GM12878 (cell line): Measurements from ENCODE around the gene TAPBPL. TPM values are rescaled to one million over a fixed set of nuclear protein-coding genes. Genes with fewer than 3 reads are reported as not detected.
A peak's percentile ranks its signal among the peaks of the same experiment; 100 is the strongest.

ENCODE experiments used
- CREM ChIP-seq: IDR thresholded peaks from 2 replicates; pipeline ENCODE4 v1.6.1; 2014; ENCODE audit warnings: antibody characterized with exemption, low read depth
- DPF2 ChIP-seq: fragments of 450-650 bp; IDR thresholded peaks from 2 replicates; pipeline ENCODE4 v1.6.1; 2017; ENCODE audit warnings: mild to moderate bottlenecking
- EGR1 ChIP-seq, 2 experiments: IDR thresholded peaks; 1 replicate in 1 of 2; 2 replicates in 1 of 2; pipeline ENCODE4 v1.6.1; 2011 to 2012; ENCODE audit warnings: low read depth in 2 of 2, low read length in 2 of 2, borderline replicate concordance in 1 of 2, mild to moderate bottlenecking in 1 of 2, moderate library complexity in 1 of 2
- FOXM1 ChIP-seq: IDR thresholded peaks from 2 replicates; pipeline ENCODE4 v1.6.1; 2012; ENCODE audit warnings: low read depth, mild to moderate bottlenecking, inconsistent platforms, low read length, moderate library complexity
- IKZF1 ChIP-seq: fragments of 450-650 bp; conservative IDR thresholded peaks from 2 replicates; pipeline ENCODE4 v1.6.1; 2017; ENCODE audit warnings: antibody characterized with exemption, mild to moderate bottlenecking
- NFYA ChIP-seq: IDR thresholded peaks from 2 replicates; pipeline ENCODE4 v1.6.1; 2011; ENCODE audit warnings: low read depth, mild to moderate bottlenecking, low read length, improper control_type of control experiment, borderline replicate concordance
- NFYB ChIP-seq: IDR thresholded peaks from 2 replicates; pipeline ENCODE4 v1.6.1; 2011; ENCODE audit warnings: low read depth, mild to moderate bottlenecking, low read length, improper control_type of control experiment, moderate library complexity; ENCODE audit not compliant: insufficient read depth
- NKRF ChIP-seq: fragments of 450-650 bp; conservative IDR thresholded peaks from 2 replicates; pipeline ENCODE4 v1.6.1; 2017; ENCODE audit warnings: mild to moderate bottlenecking, moderate library complexity
- POLR2AphosphoS2 ChIP-seq: IDR thresholded peaks from 2 replicates; pipeline ENCODE4 v1.6.1; 2011; ENCODE audit warnings: low read depth, mild to moderate bottlenecking, low read length, improper control_type of control experiment, moderate library complexity
- RCOR1 ChIP-seq: conservative IDR thresholded peaks from 2 replicates; pipeline ENCODE4 v1.6.1; 2012; ENCODE audit warnings: low read depth, low read length, improper control_type of control experiment
- RELA ChIP-seq: fragments of 450-650 bp; IDR thresholded peaks from 2 replicates; pipeline ENCODE4 v1.8.0; 2014; ENCODE audit warnings: borderline replicate concordance; ENCODE audit not compliant: partially characterized antibody
- RELB ChIP-seq: fragments of 450-650 bp; IDR thresholded peaks from 2 replicates; pipeline ENCODE4 v1.6.1; 2017; ENCODE audit warnings: low read depth, mild to moderate bottlenecking, moderate library complexity
- SKIL ChIP-seq: fragments of 450-650 bp; IDR thresholded peaks from 2 replicates; pipeline ENCODE4 v1.6.1; 2017; ENCODE audit warnings: mild to moderate bottlenecking, low read depth, inconsistent platforms; ENCODE audit not compliant: poor library complexity, severe bottlenecking
- SMAD1 ChIP-seq: fragments of 450-650 bp; IDR thresholded peaks from 2 replicates; pipeline ENCODE4 v1.6.1; 2018; ENCODE audit warnings: mild to moderate bottlenecking, low read depth; ENCODE audit not compliant: partially characterized antibody
- SPI1 ChIP-seq: IDR thresholded peaks from 2 replicates; pipeline ENCODE4 v1.6.1; 2011; ENCODE audit warnings: low read depth, mild to moderate bottlenecking, low read length, moderate library complexity, borderline replicate concordance; ENCODE audit not compliant: insufficient read depth
- SREBF2 ChIP-seq: IDR thresholded peaks from 2 replicates; pipeline ENCODE4 v1.6.1; 2012; ENCODE audit warnings: mild to moderate bottlenecking, low read length
- TCF12 ChIP-seq: IDR thresholded peaks from 2 replicates; pipeline ENCODE4 v1.6.1; 2011; ENCODE audit warnings: low read depth, mild to moderate bottlenecking, low read length
- ZNF217 ChIP-seq: fragments of 450-650 bp; IDR thresholded peaks from 2 replicates; pipeline ENCODE4 v1.6.1; 2017; ENCODE audit warnings: antibody characterized with exemption, mild to moderate bottlenecking
- ZNF687 ChIP-seq: fragments of 450-650 bp; IDR thresholded peaks from 2 replicates; pipeline ENCODE4 v1.6.1; 2017; ENCODE audit warnings: mild to moderate bottlenecking, moderate library complexity
- polyA plus RNA-seq, 11 experiments: library from polyadenylated mRNA; depleted of rRNA in 4 of 11; unstranded in 6 of 11; stranded (reverse) in 5 of 11; fragments of >200 nt; fragmentation: Nextera tagmentation in 4 of 11; fragmentation: Illumina TruSeq in 1 of 11; extraction: Ambion mirVana in 4 of 11; extraction: Trizol in 1 of 11; gene quantifications; 1 replicate in 1 of 11; 2 replicates in 10 of 11; pipeline versions ENCODE4 v1.2.1 to v1.2.3, GENCODE V29; 2011 to 2016; ENCODE audit warnings: inconsistent platforms in 2 of 11, missing spikeins in 2 of 11, low read depth in 1 of 11
- total RNA-seq, 4 experiments: library from RNA; depleted of rRNA in 3 of 4; stranded (reverse); fragments of >200 nt in 3 of 4; fragmentation: Illumina TruSeq in 1 of 4; extraction: Trizol in 1 of 4; gene quantifications; 2 replicates each; pipeline versions ENCODE4 v1.2.1 to v1.2.3, GENCODE V29; 2013 to 2021

Gene TAPBPL
- total and polyA plus RNA-seq, 10 of the 15 experiments (the other 5 are each of a cell fraction or from before 2014, with no cell fraction given), result 12.4 to 45.0 (median 29.9) TPM

GRCh38 chr12:6470375-6471163 is 18.7 kb downstream of the TAPBPL start, which contains the start of gene VAMP1 (continued):
- TF ChIP-seq ZNF217, result no peak
- TF ChIP-seq EGR1 (IDR thresholded peaks at IDR 0.05; ENCODE audit: borderline replicate concordance in 1 of 2, low read depth in 2 of 2, low read length in 2 of 2), result 0 out of 3 replicates have a peak, but pooled peaks of 1 of the 2 experiments have one; percentile 33
- peak; percentile 5; the same call in 1 of the 2 replicates for TF ChIP-seq SPI1
- TF ChIP-seq RCOR1, result 0 out of 2 replicates have a peak, but pooled peaks have one; percentile 18
- peak; percentile 54; the same call in 1 of the 2 replicates for TF ChIP-seq IKZF1
- TF ChIP-seq NFYB, result peak; percentile 85
- TF ChIP-seq ZNF687, result peak; percentile 94
- TF ChIP-seq NFYA, result no peak
- peak; percentile 43; the same call in 1 of the 2 replicates for TF ChIP-seq CREM
- TF ChIP-seq RELB, result peak; percentile 78
- TF ChIP-seq FOXM1, result no peak
- TF ChIP-seq POLR2AphosphoS2, result peak; percentile 98
- peak; percentile 83 for TF ChIP-seq SMAD1
- TF ChIP-seq NKRF, result peak; percentile 88
- peak; percentile 71 for TF ChIP-seq SREBF2
- TF ChIP-seq SKIL, result peak; percentile 15
- TF ChIP-seq DPF2, result peak; percentile 81
- TF ChIP-seq RELA, result peak; percentile 16
- peak; percentile 92 for TF ChIP-seq TCF12
